Measurements from ENCODE around the gene EFNA5.

DNA sequence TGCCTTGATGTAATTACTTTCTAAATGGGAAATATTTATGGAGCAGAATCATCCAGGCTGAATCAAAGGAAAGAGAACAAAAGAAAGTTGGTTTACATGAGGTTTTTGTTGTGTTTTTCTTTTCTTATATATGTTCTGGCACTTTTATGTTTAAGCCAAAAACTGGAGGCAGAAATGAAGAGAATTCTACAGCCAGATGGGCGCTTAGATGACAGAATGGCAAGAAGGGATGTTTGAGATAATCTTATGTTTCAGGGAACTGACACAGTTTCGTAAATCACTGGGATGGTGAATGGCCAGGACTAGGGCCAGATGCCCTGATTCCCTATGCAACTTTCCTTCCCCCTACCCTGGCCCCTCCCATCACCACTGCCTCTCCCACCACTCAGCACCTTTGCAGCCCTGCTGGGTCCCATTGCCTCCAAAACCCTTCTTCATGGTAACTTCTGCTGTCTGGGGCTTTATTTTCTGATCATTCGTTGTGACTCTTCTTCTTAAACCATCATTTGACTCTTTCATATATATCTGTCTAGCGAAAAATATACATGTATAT lies 111.8 kb downstream of the EFNA5 start:
- TF ChIP-seq POLR2A (IDR thresholded peaks at IDR 0.05; ENCODE audit: borderline replicate concordance, extremely low read depth, insufficient read depth, insufficient read length) (no peak), FOSL1 (IDR thresholded peaks at IDR 0.05; ENCODE audit: low read depth) (no peak), POLR2AphosphoS5 (IDR thresholded peaks at IDR 0.05; ENCODE audit: low read depth, low read length) (no peak), ELF1 (IDR thresholded peaks at IDR 0.05; ENCODE audit: borderline replicate concordance, low read depth) (no peak), ZNF274 (IDR thresholded peaks at IDR 0.05; ENCODE audit: low read depth, low read length) (no peak), EZH2 (IDR thresholded peaks at IDR 0.05) (no peak), RAD21 (IDR thresholded peaks at IDR 0.05; ENCODE audit: low read depth) (no peak), EGR1 (IDR thresholded peaks at IDR 0.05; ENCODE audit: low read depth) (no peak), CEBPB (IDR thresholded peaks at IDR 0.05; ENCODE audit: low read depth) (no peak)
- TF ChIP-seq, protein P1, sequence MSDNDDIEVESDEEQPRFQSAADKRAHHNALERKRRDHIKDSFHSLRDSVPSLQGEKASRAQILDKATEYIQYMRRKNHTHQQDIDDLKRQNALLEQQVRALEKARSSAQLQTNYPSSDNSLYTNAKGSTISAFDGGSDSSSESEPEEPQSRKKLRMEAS (IDR thresholded peaks at IDR 0.05): no peak
- TF ChIP-seq, protein P2, sequence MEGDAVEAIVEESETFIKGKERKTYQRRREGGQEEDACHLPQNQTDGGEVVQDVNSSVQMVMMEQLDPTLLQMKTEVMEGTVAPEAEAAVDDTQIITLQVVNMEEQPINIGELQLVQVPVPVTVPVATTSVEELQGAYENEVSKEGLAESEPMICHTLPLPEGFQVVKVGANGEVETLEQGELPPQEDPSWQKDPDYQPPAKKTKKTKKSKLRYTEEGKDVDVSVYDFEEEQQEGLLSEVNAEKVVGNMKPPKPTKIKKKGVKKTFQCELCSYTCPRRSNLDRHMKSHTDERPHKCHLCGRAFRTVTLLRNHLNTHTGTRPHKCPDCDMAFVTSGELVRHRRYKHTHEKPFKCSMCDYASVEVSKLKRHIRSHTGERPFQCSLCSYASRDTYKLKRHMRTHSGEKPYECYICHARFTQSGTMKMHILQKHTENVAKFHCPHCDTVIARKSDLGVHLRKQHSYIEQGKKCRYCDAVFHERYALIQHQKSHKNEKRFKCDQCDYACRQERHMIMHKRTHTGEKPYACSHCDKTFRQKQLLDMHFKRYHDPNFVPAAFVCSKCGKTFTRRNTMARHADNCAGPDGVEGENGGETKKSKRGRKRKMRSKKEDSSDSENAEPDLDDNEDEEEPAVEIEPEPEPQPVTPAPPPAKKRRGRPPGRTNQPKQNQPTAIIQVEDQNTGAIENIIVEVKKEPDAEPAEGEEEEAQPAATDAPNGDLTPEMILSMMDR (IDR thresholded peaks at IDR 0.05 in 2 of 3, conservative IDR thresholded peaks at IDR 0.05 in 1 of 3; ENCODE audit: borderline replicate concordance in 1 of 3, insufficient read depth in 1 of 3, low read depth in 2 of 3, low read length in 2 of 3): no peak
- TF ChIP-seq, protein P3, sequence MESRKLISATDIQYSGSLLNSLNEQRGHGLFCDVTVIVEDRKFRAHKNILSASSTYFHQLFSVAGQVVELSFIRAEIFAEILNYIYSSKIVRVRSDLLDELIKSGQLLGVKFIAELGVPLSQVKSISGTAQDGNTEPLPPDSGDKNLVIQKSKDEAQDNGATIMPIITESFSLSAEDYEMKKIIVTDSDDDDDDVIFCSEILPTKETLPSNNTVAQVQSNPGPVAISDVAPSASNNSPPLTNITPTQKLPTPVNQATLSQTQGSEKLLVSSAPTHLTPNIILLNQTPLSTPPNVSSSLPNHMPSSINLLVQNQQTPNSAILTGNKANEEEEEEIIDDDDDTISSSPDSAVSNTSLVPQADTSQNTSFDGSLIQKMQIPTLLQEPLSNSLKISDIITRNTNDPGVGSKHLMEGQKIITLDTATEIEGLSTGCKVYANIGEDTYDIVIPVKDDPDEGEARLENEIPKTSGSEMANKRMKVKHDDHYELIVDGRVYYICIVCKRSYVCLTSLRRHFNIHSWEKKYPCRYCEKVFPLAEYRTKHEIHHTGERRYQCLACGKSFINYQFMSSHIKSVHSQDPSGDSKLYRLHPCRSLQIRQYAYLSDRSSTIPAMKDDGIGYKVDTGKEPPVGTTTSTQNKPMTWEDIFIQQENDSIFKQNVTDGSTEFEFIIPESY (IDR thresholded peaks at IDR 0.05; ENCODE audit: extremely low read depth, insufficient replicate concordance, low read length): no peak
- TF ChIP-seq, protein P4, sequence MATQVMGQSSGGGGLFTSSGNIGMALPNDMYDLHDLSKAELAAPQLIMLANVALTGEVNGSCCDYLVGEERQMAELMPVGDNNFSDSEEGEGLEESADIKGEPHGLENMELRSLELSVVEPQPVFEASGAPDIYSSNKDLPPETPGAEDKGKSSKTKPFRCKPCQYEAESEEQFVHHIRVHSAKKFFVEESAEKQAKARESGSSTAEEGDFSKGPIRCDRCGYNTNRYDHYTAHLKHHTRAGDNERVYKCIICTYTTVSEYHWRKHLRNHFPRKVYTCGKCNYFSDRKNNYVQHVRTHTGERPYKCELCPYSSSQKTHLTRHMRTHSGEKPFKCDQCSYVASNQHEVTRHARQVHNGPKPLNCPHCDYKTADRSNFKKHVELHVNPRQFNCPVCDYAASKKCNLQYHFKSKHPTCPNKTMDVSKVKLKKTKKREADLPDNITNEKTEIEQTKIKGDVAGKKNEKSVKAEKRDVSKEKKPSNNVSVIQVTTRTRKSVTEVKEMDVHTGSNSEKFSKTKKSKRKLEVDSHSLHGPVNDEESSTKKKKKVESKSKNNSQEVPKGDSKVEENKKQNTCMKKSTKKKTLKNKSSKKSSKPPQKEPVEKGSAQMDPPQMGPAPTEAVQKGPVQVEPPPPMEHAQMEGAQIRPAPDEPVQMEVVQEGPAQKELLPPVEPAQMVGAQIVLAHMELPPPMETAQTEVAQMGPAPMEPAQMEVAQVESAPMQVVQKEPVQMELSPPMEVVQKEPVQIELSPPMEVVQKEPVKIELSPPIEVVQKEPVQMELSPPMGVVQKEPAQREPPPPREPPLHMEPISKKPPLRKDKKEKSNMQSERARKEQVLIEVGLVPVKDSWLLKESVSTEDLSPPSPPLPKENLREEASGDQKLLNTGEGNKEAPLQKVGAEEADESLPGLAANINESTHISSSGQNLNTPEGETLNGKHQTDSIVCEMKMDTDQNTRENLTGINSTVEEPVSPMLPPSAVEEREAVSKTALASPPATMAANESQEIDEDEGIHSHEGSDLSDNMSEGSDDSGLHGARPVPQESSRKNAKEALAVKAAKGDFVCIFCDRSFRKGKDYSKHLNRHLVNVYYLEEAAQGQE (IDR thresholded peaks at IDR 0.05; ENCODE audit: low read depth): no peak
